ENCODE data around the gene TIPARP. TPM values are rescaled to one million over a fixed set of nuclear protein-coding genes. Genes with fewer than 3 reads are reported as not detected.

TIPARP gene
- polyA plus RNA-seq, 1 experiment, result 25.1 TPM

DNA sequence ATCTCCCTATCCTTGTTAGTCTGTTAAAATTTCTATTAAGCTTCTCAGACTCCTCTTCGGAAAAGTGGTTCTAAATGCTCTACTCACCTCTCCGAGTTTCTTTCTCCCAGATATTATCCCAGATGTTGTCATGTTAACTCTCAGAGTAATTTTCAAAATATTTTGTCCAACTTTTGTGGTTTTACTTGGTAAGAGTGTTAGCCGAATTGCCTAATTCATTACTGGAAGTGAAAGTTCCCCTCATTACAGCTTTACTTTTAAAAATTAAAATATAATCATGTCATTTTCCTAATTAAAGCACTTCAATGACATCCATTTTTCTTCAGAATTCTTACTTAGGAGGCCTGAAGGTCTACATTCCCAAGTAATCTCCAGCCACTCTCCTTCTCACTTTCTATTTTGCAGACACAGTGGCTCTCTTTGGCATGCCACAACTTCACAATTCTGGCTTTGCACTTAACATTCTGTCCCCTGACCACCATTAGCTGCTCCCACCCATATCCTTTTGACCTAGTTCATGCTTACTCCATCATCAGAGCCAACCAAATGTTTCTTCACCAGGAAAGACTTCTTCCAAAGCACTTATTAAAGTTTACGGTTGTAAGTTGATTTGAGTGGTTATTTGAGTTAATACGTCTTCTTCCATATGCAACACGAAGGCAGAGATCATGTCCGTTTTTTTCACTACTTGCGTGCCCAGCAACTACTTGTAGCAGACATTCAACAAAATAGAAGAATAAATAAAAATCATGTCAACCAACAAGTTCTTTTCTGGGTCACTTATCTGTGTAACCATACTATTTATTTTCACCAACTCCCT lies 10.2 kb upstream of the TIPARP start:
- Histone ChIP-seq H3K27me3 (ENCODE audit: control insufficient read depth, insufficient read depth, low read length) (no peaks in the 10 kb centered on the region), H3K27ac (ENCODE audit: low read depth, low read length) (no peak overlapping the region), H3K9me3 (ENCODE audit: control insufficient read depth, insufficient read depth, low read length) (no peaks in the 10 kb centered on the region), H3K4me3 (ENCODE audit: low read depth, low read length) (no peak overlapping the region)
- TF ChIP-seq CTCF (IDR thresholded peaks at IDR 0.05; ENCODE audit: low read depth, low read length), result no peak
- CTCF ChIA-PET, result interaction anchor here (0.8 to 2.3 kb wide), 3 partner anchors 9 to 473 kb away, joined by 4 to 6 read pairs (median 5); no protein-coding TSS in a partner anchor
- POLR2A ChIA-PET, result no interaction called here
- DNase-seq (ENCODE audit: low read depth, low spot score), result no peak

DNA sequence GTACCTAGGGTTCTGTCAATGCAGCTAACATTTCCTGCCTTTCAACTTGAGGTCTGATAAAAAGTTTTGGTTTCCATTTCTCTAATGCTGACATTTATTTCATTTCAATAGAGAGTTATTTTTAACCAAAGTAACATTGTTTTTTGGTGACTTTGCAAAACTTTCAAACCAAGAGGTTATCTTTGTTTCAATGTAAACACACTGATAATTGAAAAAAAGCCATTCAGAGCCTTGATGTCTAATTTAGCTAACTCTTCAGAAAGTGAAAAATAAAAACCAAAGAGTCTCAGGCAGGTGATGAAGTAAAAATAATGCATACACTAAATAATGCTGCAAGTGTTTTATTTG lies 9.6 kb upstream of the TIPARP start:
- TF ChIP-seq CTCF (IDR thresholded peaks at IDR 0.05; ENCODE audit: low read depth, low read length), result no peak
- ChIA-PET CTCF (interaction anchor here (0.6 to 2.3 kb wide), 4 partner anchors 49 to 473 kb away, joined by 3 to 6 read pairs (median 4); no protein-coding TSS in a partner anchor), POLR2A (interaction anchor here (1.0 to 1.1 kb wide), 2 partner anchors 9 to 110 kb away, joined by 3 to 6 read pairs; partner anchors contain the start of gene SSR3)
- Histone ChIP-seq H3K27ac (ENCODE audit: low read depth, low read length) (no peak overlapping the region), H3K27me3 (ENCODE audit: control insufficient read depth, insufficient read depth, low read length) (no peaks in the 10 kb centered on the region), H3K9me3 (ENCODE audit: control insufficient read depth, insufficient read depth, low read length) (no peaks in the 10 kb centered on the region), H3K4me3 (ENCODE audit: low read depth, low read length) (no peak overlapping the region)
- no peak for DNase-seq (ENCODE audit: low read depth, low spot score)

- Histone ChIP-seq H3K27ac (ENCODE audit: low read depth, low read length) (no peak overlapping the region), H3K27me3 (ENCODE audit: control insufficient read depth, insufficient read depth, low read length) (no peaks in the 10 kb centered on the region), H3K9me3 (ENCODE audit: control insufficient read depth, insufficient read depth, low read length) (no peaks in the 10 kb centered on the region), H3K4me3 (ENCODE audit: low read depth, low read length) (no peak overlapping the region)
- POLR2A ChIA-PET, result interaction anchor here (1.0 to 1.1 kb wide), 2 partner anchors 9 to 110 kb away, joined by 3 to 6 read pairs; partner anchors contain the start of gene SSR3
- CTCF ChIA-PET, result interaction anchor here (0.6 to 2.3 kb wide), 4 partner anchors 49 to 472 kb away, joined by 3 to 6 read pairs (median 4); no protein-coding TSS in a partner anchor
- peak; percentile 61 for DNase-seq (ENCODE audit: low read depth, low spot score)
- TF ChIP-seq CTCF (IDR thresholded peaks at IDR 0.05; ENCODE audit: low read depth, low read length), result no peak
These were observed 9.1 kb upstream of the TIPARP start for GRCh38 chr3:156665291-156665690.

GRCh38 chr3:156666073-156666472 lies 8.3 kb upstream of the TIPARP start:
- no peak overlapping the region for H3K4me3 ChIP-seq (ENCODE audit: low read depth, low read length)
- H3K27me3 ChIP-seq (ENCODE audit: control insufficient read depth, insufficient read depth, low read length), result no peaks in the 10 kb centered on the region
- no peak overlapping the region for H3K27ac ChIP-seq (ENCODE audit: low read depth, low read length)
- ChIA-PET CTCF (interaction anchor here (1.0 to 2.3 kb wide), 2 partner anchors 10 to 416 kb away, joined by 3 to 6 read pairs; no protein-coding TSS in a partner anchor), POLR2A (no interaction called here)
- H3K9me3 ChIP-seq (ENCODE audit: control insufficient read depth, insufficient read depth, low read length), result no peaks in the 10 kb centered on the region
- no peak for TF ChIP-seq CTCF (IDR thresholded peaks at IDR 0.05; ENCODE audit: low read depth, low read length)
- no peak for DNase-seq (ENCODE audit: low read depth, low spot score)

DNA sequence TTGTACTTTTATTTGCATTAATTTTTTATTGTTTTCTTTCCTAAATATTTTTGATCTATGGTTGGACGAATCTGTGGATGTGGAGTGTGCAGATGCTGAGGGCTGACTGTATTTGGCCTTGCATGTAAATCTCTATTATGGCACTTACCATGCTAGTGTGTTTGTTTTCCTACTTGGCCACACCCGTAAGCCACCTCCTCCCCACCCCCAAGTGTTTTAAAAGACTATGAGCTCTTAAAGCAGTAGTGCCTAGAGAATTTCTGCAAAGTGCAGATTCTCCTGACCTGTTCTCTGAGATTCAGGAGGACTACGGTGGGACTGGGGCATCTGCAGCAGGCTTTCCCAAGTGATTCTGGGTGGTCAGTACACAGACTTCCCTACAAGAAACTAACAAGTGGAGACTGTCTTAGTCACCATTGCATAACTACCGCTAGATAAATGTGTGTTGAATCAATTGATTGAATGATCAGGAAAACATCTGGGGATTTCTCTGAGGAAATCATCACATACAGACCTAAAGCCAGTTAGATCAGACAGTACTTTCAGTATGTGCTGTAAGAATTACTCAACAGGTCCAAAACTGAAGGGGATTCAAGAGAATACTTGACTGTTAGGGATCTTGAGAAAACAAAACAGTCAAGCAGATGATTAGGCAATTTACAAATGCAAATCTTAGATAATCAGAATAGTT lies 6.2 kb upstream of the TIPARP start:
- Histone ChIP-seq H3K27me3 (ENCODE audit: control insufficient read depth, insufficient read depth, low read length) (no peaks in the 10 kb centered on the region), H3K4me3 (ENCODE audit: low read depth, low read length) (no peak overlapping the region), H3K27ac (ENCODE audit: low read depth, low read length) (no peak overlapping the region), H3K9me3 (ENCODE audit: control insufficient read depth, insufficient read depth, low read length) (no peaks in the 10 kb centered on the region)
- no peak for DNase-seq (ENCODE audit: low read depth, low spot score)
- ChIA-PET CTCF (no interaction called here), POLR2A (no interaction called here)
- TF ChIP-seq CTCF (IDR thresholded peaks at IDR 0.05; ENCODE audit: low read depth, low read length), result no peak
